Gastrocnemius medialis (tissue), 4 donors: ENCODE data around the gene GPRIN1. TPM values are rescaled to one million over a fixed set of nuclear protein-coding genes. Genes with fewer than 3 reads are reported as not detected.

Experiments used
- ATAC-seq, 2 donors: fragments of 150-250 bp; one replicate each; pipeline ENCODE4 v1.9.1; 2016
- DNase-seq, 2 donors: peaks; one replicate each; pipeline ENCODE4 v3.0.0-alpha.2; 2019
- H3K27ac ChIP-seq, 4 donors: fragments of 200-600 bp; sonication (generic); 1 replicate in 1 of 4; 2 replicates in 3 of 4; pipeline ENCODE4 v1.5.1; 2016 to 2018; ENCODE audit warnings: mild to moderate bottlenecking in 2 of 4, moderate library complexity in 1 of 4
- H3K27me3 ChIP-seq, 3 donors: fragments of 200-600 bp; sonication (generic) in 2 of 3; 1 replicate in 1 of 3; 2 replicates in 2 of 3; pipeline versions ENCODE4 v1.5.1 to v1.6.0; 2016 to 2019; ENCODE audit warnings: mild to moderate bottlenecking in 1 of 3, moderate library complexity in 1 of 3
- H3K36me3 ChIP-seq, 2 donors: fragments of 200-600 bp; sonication (generic) in 1 of 2; one replicate each; pipeline ENCODE4 v1.5.1; 2017 to 2018
- H3K4me1 ChIP-seq, 2 donors: fragments of 200-600 bp; sonication (generic) in 1 of 2; one replicate each; pipeline ENCODE4 v1.5.1; 2016 to 2017; ENCODE audit warnings: mild to moderate bottlenecking in 2 of 2
- H3K4me3 ChIP-seq, 4 donors: fragments of 200-600 bp; sonication (generic) in 3 of 4; 1 replicate in 1 of 4; 2 replicates in 3 of 4; pipeline ENCODE4 v1.5.1; 2016 to 2019; ENCODE audit warnings: mild to moderate bottlenecking in 2 of 4
- H3K9me3 ChIP-seq, 3 donors: fragments of 200-600 bp; sonication (generic) in 2 of 3; 1 replicate in 1 of 3; 2 replicates in 2 of 3; pipeline ENCODE4 v1.5.1; 2016 to 2019
- POLR2A ChIP-seq, 2 donors: fragments of 450-650 bp; IDR thresholded peaks; one replicate each; pipeline ENCODE4 v1.6.1; 2017; ENCODE audit warnings: antibody characterized with exemption in 2 of 2, mild to moderate bottlenecking in 2 of 2, moderate library complexity in 2 of 2
- in situ Hi-C, 4 donors: fragments of 200-750 bp; cut with MboI; loops; one replicate each; pipeline versions ENCODE4 v1.15.0 to v1.8.0; 2017; ENCODE audit warnings: low sequenced_read_pairs in 4 of 4
- intact Hi-C: fragments of 100-400 bp; cut with DNase I; formaldehyde crosslinking; loops from one replicate; pipeline ENCODE4 v1.15.1; 2023; ENCODE audit warnings: low total_unique reads
- total RNA-seq, 4 donors: library from RNA; depleted of rRNA; stranded (reverse); fragments of >200 nt; gene quantifications; one replicate each; pipeline versions ENCODE4 v1.1.0 to v1.2.3, GENCODE V29; 2016
- TF ChIP-seq, protein P1 (sequence below), 5 experiments: fragments of 450-650 bp in 3 of 5; fragments of 200-600 bp in 2 of 5; sonication (generic) in 2 of 5; IDR thresholded peaks in 4 of 5; conservative IDR thresholded peaks in 1 of 5; 1 replicate in 4 of 5; 2 replicates in 1 of 5; pipeline ENCODE4 v1.5.1; 2016 to 2019; ENCODE audit warnings: antibody characterized with exemption in 5 of 5, mild to moderate bottlenecking in 3 of 5, moderate library complexity in 3 of 5

The GPRIN1 gene
- total RNA-seq, 4 donors from 2014 or later: 0.35 to 0.78 (median 0.47) TPM

- H3K36me3 ChIP-seq: no peaks in the 10 kb centered on the region
- H3K9me3 ChIP-seq: no peaks in the 10 kb centered on the region
- DNase-seq (no peak), ATAC-seq (no peak)
- in situ Hi-C loops (no loop called here), intact Hi-C loops (no loop called here)
- peaks cover 11 to 16% (median 13%) of the 10 kb centered on the region in 3 donors for H3K27me3 ChIP-seq
- H3K4me3 ChIP-seq: no peak overlapping the region
- no peak overlapping the region for H3K27ac ChIP-seq
- TF ChIP-seq, protein P1, sequence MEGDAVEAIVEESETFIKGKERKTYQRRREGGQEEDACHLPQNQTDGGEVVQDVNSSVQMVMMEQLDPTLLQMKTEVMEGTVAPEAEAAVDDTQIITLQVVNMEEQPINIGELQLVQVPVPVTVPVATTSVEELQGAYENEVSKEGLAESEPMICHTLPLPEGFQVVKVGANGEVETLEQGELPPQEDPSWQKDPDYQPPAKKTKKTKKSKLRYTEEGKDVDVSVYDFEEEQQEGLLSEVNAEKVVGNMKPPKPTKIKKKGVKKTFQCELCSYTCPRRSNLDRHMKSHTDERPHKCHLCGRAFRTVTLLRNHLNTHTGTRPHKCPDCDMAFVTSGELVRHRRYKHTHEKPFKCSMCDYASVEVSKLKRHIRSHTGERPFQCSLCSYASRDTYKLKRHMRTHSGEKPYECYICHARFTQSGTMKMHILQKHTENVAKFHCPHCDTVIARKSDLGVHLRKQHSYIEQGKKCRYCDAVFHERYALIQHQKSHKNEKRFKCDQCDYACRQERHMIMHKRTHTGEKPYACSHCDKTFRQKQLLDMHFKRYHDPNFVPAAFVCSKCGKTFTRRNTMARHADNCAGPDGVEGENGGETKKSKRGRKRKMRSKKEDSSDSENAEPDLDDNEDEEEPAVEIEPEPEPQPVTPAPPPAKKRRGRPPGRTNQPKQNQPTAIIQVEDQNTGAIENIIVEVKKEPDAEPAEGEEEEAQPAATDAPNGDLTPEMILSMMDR (IDR thresholded peaks at IDR 0.05 in 4 of 5, conservative IDR thresholded peaks at IDR 0.05 in 1 of 5): no peak
- TF ChIP-seq POLR2A (IDR thresholded peaks at IDR 0.05): no peak
- H3K4me1 ChIP-seq: peaks cover 11% of the 10 kb centered on the region in 2 donors
Observed at GRCh38 chr5:176633598-176633997, 23.6 kb upstream of the GPRIN1 start.

- peaks cover 15 to 21% (median 17%) of the 10 kb centered on the region in 3 donors for H3K27me3 ChIP-seq
- no peaks in the 10 kb centered on the region for H3K9me3 ChIP-seq
- intact Hi-C loops (no loop called here), in situ Hi-C loops (no loop called here)
- peak; percentile 56 to 72 for ATAC-seq
- no peaks in the 10 kb centered on the region for H3K36me3 ChIP-seq
- no peak for TF ChIP-seq POLR2A (IDR thresholded peaks at IDR 0.05)
- TF ChIP-seq, protein P1 (IDR thresholded peaks at IDR 0.05 in 4 of 5, conservative IDR thresholded peaks at IDR 0.05 in 1 of 5): no peak
- DNase-seq: peak; percentile 61 to 66
- H3K27ac ChIP-seq: peak overlapping the region in 1 of 4 donors; percentile 58
- no peak overlapping the region for H3K4me3 ChIP-seq
- peaks cover 11% of the 10 kb centered on the region in 2 donors for H3K4me1 ChIP-seq
Observed at GRCh38 chr5:176632745-176633144, 22.8 kb upstream of the GPRIN1 start.

GRCh38 chr5:176631383-176632200 is 21.6 kb upstream of the GPRIN1 start:
- Histone ChIP-seq H3K4me3 (no peak overlapping the region), H3K27me3 (peaks cover 17 to 30% (median 18%) of the 10 kb centered on the region in 3 donors), H3K36me3 (no peaks in the 10 kb centered on the region), H3K9me3 (no peaks in the 10 kb centered on the region), H3K4me1 (peaks cover 11% of the 10 kb centered on the region in 2 donors), H3K27ac (no peak overlapping the region)
- intact Hi-C loops (no loop called here), in situ Hi-C loops (no loop called here)
- ATAC-seq (no peak), DNase-seq (no peak)
- no peak for TF ChIP-seq POLR2A (IDR thresholded peaks at IDR 0.05)
- TF ChIP-seq, protein P1 (IDR thresholded peaks at IDR 0.05 in 4 of 5, conservative IDR thresholded peaks at IDR 0.05 in 1 of 5): no peak

GRCh38 chr5:176630681-176631222 is 20.8 kb upstream of the GPRIN1 start:
- H3K27me3 ChIP-seq: peaks cover 17 to 30% (median 18%) of the 10 kb centered on the region in 3 donors
- intact Hi-C loops: no loop called here
- H3K9me3 ChIP-seq: no peaks in the 10 kb centered on the region
- H3K27ac ChIP-seq: peak overlapping the region in 1 of 4 donors; percentile 41
- ATAC-seq (peak in 1 of 2 donors; percentile 14), DNase-seq (no peak)
- TF ChIP-seq, protein P1 (IDR thresholded peaks at IDR 0.05 in 4 of 5, conservative IDR thresholded peaks at IDR 0.05 in 1 of 5): no peak
- peak in 1 of 2 donors; percentile 1 for TF ChIP-seq POLR2A (IDR thresholded peaks at IDR 0.05)
- no peaks in the 10 kb centered on the region for H3K36me3 ChIP-seq
- in situ Hi-C loops: no loop called here
- peaks cover 11% of the 10 kb centered on the region in 2 donors for H3K4me1 ChIP-seq
- H3K4me3 ChIP-seq: peak overlapping the region; percentile 14 to 60 (median 46)
